Small intestine (tissue), 16 donors: ENCODE data around the gene AZGP1. TPM values are rescaled to one million over a fixed set of nuclear protein-coding genes. Genes with fewer than 3 reads are reported as not detected.

Experiments used
- DNase-seq, 2 donors: peaks; one replicate each; pipeline versions ENCODE4 v3.0.0 to v3.0.0-alpha.2; 2013
- FAIRE-seq: peaks from 2 replicates; lab custom pipeline; 2012; peaks lifted over from hg19 to GRCh38; lab: Jason Lieb, UNC
- H3K27ac ChIP-seq, 3 donors: one replicate each; pipeline ENCODE4 v1.5.1; 2013; ENCODE audit warnings: low read length in 2 of 3, mild to moderate bottlenecking in 2 of 3, control low read depth in 1 of 3, inconsistent platforms in 1 of 3, low read depth in 1 of 3, moderate library complexity in 1 of 3
- H3K27me3 ChIP-seq, 3 donors: one replicate each; pipeline ENCODE4 v1.6.1; 2013; ENCODE audit warnings: low read length in 3 of 3, inconsistent platforms in 1 of 3; ENCODE audit not compliant: control insufficient read depth in 3 of 3, insufficient read depth in 3 of 3
- H3K36me3 ChIP-seq, 3 donors: one replicate each; pipeline ENCODE4 v1.6.1; 2013; ENCODE audit warnings: low read length in 3 of 3, inconsistent platforms in 1 of 3, low read depth in 1 of 3, mild to moderate bottlenecking in 1 of 3, moderate library complexity in 1 of 3; ENCODE audit not compliant: control insufficient read depth in 3 of 3, insufficient read depth in 2 of 3
- H3K4me1 ChIP-seq, 3 donors: one replicate each; pipeline ENCODE4 v1.6.1; 2013; ENCODE audit warnings: low read length in 2 of 3, inconsistent platforms in 1 of 3, low read depth in 1 of 3, mild to moderate bottlenecking in 1 of 3, moderate library complexity in 1 of 3; ENCODE audit not compliant: control insufficient read depth in 3 of 3, insufficient read depth in 2 of 3
- H3K4me3 ChIP-seq, 3 donors: one replicate each; pipeline ENCODE4 v1.5.1; 2013; ENCODE audit warnings: low read length in 3 of 3, control low read depth in 1 of 3, inconsistent platforms in 1 of 3, low read depth in 1 of 3, mild to moderate bottlenecking in 1 of 3, moderate library complexity in 1 of 3
- H3K9me3 ChIP-seq, 2 donors: one replicate each; pipeline ENCODE4 v1.6.1; 2013; ENCODE audit warnings: low read depth in 1 of 2, low read length in 1 of 2; ENCODE audit not compliant: control insufficient read depth in 2 of 2, insufficient read depth in 1 of 2
- WGBS, 3 donors: extraction: QIAGEN DNeasy Blood & Tissue Kit; methylation state at CpG; one replicate each; pipeline ENCODE4 v1.1.7; 2013; 5-methylcytosine and 5-hydroxymethylcytosine counted together
- long read RNA-seq, 10 donors: transcript quantifications; one replicate each; lab custom pipeline, GENCODE V29; 2026
- polyA plus RNA-seq, 4 donors: library from polyadenylated mRNA; stranded (reverse) in 3 of 4; unstranded in 1 of 4; fragments of 200-250 nt in 3 of 4; fragments of 120-200 nt in 1 of 4; gene quantifications; one replicate each; pipeline versions ENCODE4 v1.2.1 to v1.2.3, GENCODE V29; 2013
- donor health status: healthy with polysubstance abuse.
- donor health status: control.
- donor health status: control.
- donor health status: Bipolar disorder and iron deficiency.
- donor health status: healthy.

AZGP1 gene
- polyA plus RNA-seq = 10 to 100 TPM in 3 of 4 donors, 1 to 10 TPM in 1; 8.3 to 62.4 (median 33.9) TPM
- long read RNA-seq, donor 1, transcript AZGP1-201 (4 exons, 1,307 nt) = major isoform, 8 of 10 reads
- long read RNA-seq, donor 1, partial matches to known transcripts = 0 of 10 reads
- long read RNA-seq, donor 1, other reads (novel, unspliced or antisense) = 0 of 10 reads
- long read RNA-seq, donor 2, partial matches to known transcripts = 0 of 4 reads
- long read RNA-seq, donor 2, other reads (novel, unspliced or antisense) = 0 of 4 reads
- long read RNA-seq, donor 3, partial matches to known transcripts = 0 of 7 reads
- long read RNA-seq, donor 3, other reads (novel, unspliced or antisense) = 0 of 7 reads
- long read RNA-seq, donor 4 = 0 reads
- long read RNA-seq, donor 5, partial matches to known transcripts = 0 of 3 reads
- long read RNA-seq, donor 5, other reads (novel, unspliced or antisense) = 0 of 3 reads
- long read RNA-seq, donor 6, transcript AZGP1-201 (4 exons, 1,307 nt) = major isoform, 6 of 12 reads
- long read RNA-seq, donor 6, partial matches to known transcripts = 0 of 12 reads
- long read RNA-seq, donor 6, other reads (novel, unspliced or antisense) = 0 of 12 reads
- long read RNA-seq, donor 7, partial matches to known transcripts = 0 of 1 reads
- long read RNA-seq, donor 7, other reads (novel, unspliced or antisense) = 0 of 1 reads
- long read RNA-seq, donor 8 = 0 reads
- long read RNA-seq, donor 9, partial matches to known transcripts = 0 of 4 reads
- long read RNA-seq, donor 9, other reads (novel, unspliced or antisense) = 0 of 4 reads
- long read RNA-seq, donor 10, partial matches to known transcripts = 0 of 2 reads
- long read RNA-seq, donor 10, other reads (novel, unspliced or antisense) = 0 of 2 reads

- no peaks in the 10 kb centered on the region for H3K36me3 ChIP-seq
- FAIRE-seq (no peak), DNase-seq (peak; percentile 76 to 95)
- WGBS, 3 donors = 17 to 50% (median 29%) methylated on average over 5 of the region's 5 CpGs
- H3K27ac ChIP-seq = peak within 1 kb of the TSS in 1 of 3 donors; percentile 68
- no peaks in the 10 kb centered on the region for H3K27me3 ChIP-seq
- no peaks in the 10 kb centered on the region for H3K4me1 ChIP-seq
- no peak within 1 kb of the TSS for H3K4me3 ChIP-seq
- no peaks in the 10 kb centered on the region for H3K9me3 ChIP-seq
Measured at GRCh38 chr7:99975782-99976521, at the start of gene AZGP1. Gene AZGP1 (minus strand): TSS chr7:99976031. CDS start chr7:99976020, 11 bp downstream.

- peak in 1 of 2 donors; percentile 74 for DNase-seq
- Histone ChIP-seq H3K4me3 (no peak overlapping the region), H3K27ac (peak overlapping the region in 1 of 3 donors; percentile 55), H3K36me3 (peaks cover 5 to 65% (median 15%) of the 10 kb centered on the region in 3 donors), H3K27me3 (no peaks in the 10 kb centered on the region), H3K9me3 (no peaks in the 10 kb centered on the region), H3K4me1 (peaks cover 0 to 20% (median 0%) of the 10 kb centered on the region in 3 donors)
- no peak for FAIRE-seq
- 48 to 73% (median 54%) methylated on average over 12 of the region's 12 CpGs for WGBS, 3 donors
Measured at GRCh38 chr7:100024020-100024619, 48.3 kb upstream of the AZGP1 start.

GRCh38 chr7:100023526-100023925, 47.7 kb upstream of the AZGP1 start:
- Histone ChIP-seq H3K9me3 (no peaks in the 10 kb centered on the region), H3K27ac (peak overlapping the region in 1 of 3 donors; percentile 55), H3K36me3 (peaks cover 5 to 67% (median 15%) of the 10 kb centered on the region in 3 donors), H3K27me3 (no peaks in the 10 kb centered on the region), H3K4me1 (peaks cover 0 to 20% (median 0%) of the 10 kb centered on the region in 3 donors), H3K4me3 (no peak overlapping the region)
- WGBS, 3 donors = 87 to 94% (median 89%) methylated on average over 12 of the region's 12 CpGs
- no peak for DNase-seq
- no peak for FAIRE-seq

- WGBS, 3 donors = 16 to 61% (median 34%) methylated on average over 5 of the region's 5 CpGs
- Histone ChIP-seq H3K9me3 (no peaks in the 10 kb centered on the region), H3K27me3 (no peaks in the 10 kb centered on the region), H3K36me3 (peaks cover 5 to 63% (median 15%) of the 10 kb centered on the region in 3 donors), H3K27ac (peak overlapping the region in 2 of 3 donors; percentile 58 to 74), H3K4me3 (no peak overlapping the region), H3K4me1 (peaks cover 0 to 22% (median under 1%) of the 10 kb centered on the region in 3 donors)
- DNase-seq (peak; percentile 75 to 85), FAIRE-seq (no peak)
Measured at GRCh38 chr7:100022621-100023020, 46.8 kb upstream of the AZGP1 start.

GRCh38 chr7:100021297-100021696, 45.5 kb upstream of the AZGP1 start:
- H3K4me1 ChIP-seq = peaks cover 0 to 34% (median 5%) of the 10 kb centered on the region in 3 donors
- WGBS, 3 donors = 80 to 90% (median 84%) methylated on average over 3 of the region's 3 CpGs
- H3K27me3 ChIP-seq = no peaks in the 10 kb centered on the region
- no peaks in the 10 kb centered on the region for H3K9me3 ChIP-seq
- DNase-seq = no peak
- FAIRE-seq = no peak
- peaks cover 5 to 55% (median 13%) of the 10 kb centered on the region in 3 donors for H3K36me3 ChIP-seq
- no peak overlapping the region for H3K4me3 ChIP-seq
- H3K27ac ChIP-seq = no peak overlapping the region

- no peaks in the 10 kb centered on the region for H3K9me3 ChIP-seq
- peaks cover 0 to 38% (median 5%) of the 10 kb centered on the region in 3 donors for H3K4me1 ChIP-seq
- H3K4me3 ChIP-seq = no peak overlapping the region
- H3K36me3 ChIP-seq = peaks cover 5 to 47% (median 13%) of the 10 kb centered on the region in 3 donors
- no peak overlapping the region for H3K27ac ChIP-seq
- WGBS, 3 donors = 54 to 78% (median 56%) methylated on average over 7 of the region's 7 CpGs
- no peak for FAIRE-seq
- no peak for DNase-seq
- no peaks in the 10 kb centered on the region for H3K27me3 ChIP-seq
Measured at GRCh38 chr7:100019908-100020307, 44.1 kb upstream of the AZGP1 start.

- Histone ChIP-seq H3K4me3 (no peak overlapping the region), H3K27me3 (no peaks in the 10 kb centered on the region), H3K36me3 (peaks cover 0 to 29% (median 0%) of the 10 kb centered on the region in 3 donors), H3K9me3 (no peaks in the 10 kb centered on the region), H3K4me1 (peaks cover 0 to 24% (median 5%) of the 10 kb centered on the region in 3 donors), H3K27ac (peak overlapping the region in 1 of 3 donors; percentile 97)
- FAIRE-seq (no peak), DNase-seq (no peak)
- WGBS, 3 donors = 75 to 86% (median 75%) methylated on average over 5 of the region's 5 CpGs
Measured at GRCh38 chr7:100017875-100018274, 42.0 kb upstream of the AZGP1 start.
